ENCODE measurements around the gene LYL1.
"Not testable (repeated sequence)": the region's sequence is repeated elsewhere in the genome, so short reads cannot be mapped to it uniquely, and the experiment has no call there.

DNA sequence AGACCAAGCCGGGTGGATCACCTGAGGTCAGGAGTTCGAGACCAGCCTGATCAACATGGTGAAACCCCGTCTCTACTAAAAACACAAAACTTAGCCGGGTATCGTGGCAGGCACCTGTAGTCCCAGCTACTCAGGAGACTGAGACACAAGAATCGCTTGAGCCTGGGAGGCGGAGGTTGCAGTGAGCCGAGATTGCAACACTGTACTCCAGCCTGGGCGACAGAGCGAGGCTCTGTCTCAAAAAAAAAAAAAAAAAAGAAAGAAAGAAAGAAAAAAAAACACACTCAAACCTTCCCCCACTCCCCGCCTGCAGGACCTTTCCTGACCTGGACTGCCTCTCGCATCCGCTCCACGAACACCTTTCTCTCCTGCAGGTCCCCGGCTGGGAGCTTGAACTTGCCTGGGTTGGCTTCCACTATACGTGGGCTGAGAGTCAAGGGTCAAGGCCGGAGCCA lies 46.5 kb upstream of the LYL1 start:
- TF ChIP-seq EZH2 (IDR thresholded peaks at IDR 0.05; ENCODE audit: low read depth) = not testable (repeated sequence)
- TF ChIP-seq, protein P1, sequence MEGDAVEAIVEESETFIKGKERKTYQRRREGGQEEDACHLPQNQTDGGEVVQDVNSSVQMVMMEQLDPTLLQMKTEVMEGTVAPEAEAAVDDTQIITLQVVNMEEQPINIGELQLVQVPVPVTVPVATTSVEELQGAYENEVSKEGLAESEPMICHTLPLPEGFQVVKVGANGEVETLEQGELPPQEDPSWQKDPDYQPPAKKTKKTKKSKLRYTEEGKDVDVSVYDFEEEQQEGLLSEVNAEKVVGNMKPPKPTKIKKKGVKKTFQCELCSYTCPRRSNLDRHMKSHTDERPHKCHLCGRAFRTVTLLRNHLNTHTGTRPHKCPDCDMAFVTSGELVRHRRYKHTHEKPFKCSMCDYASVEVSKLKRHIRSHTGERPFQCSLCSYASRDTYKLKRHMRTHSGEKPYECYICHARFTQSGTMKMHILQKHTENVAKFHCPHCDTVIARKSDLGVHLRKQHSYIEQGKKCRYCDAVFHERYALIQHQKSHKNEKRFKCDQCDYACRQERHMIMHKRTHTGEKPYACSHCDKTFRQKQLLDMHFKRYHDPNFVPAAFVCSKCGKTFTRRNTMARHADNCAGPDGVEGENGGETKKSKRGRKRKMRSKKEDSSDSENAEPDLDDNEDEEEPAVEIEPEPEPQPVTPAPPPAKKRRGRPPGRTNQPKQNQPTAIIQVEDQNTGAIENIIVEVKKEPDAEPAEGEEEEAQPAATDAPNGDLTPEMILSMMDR (conservative IDR thresholded peaks at IDR 0.05) = not testable (repeated sequence)
